WTC11 (cell line): ENCODE results near the gene MAML3.

Experiments used
- CBFB ChIP-seq: sonication (generic); formaldehyde crosslinking; IDR thresholded peaks from 2 replicates; pipeline ENCODE4 v1.8.1; 2022; ENCODE audit warnings: mild to moderate bottlenecking, low read depth, missing genetic modification reagents
- CREB1 ChIP-seq: sonication (generic); formaldehyde crosslinking; IDR thresholded peaks from 2 replicates; pipeline ENCODE4 v1.8.0; 2023; ENCODE audit warnings: mild to moderate bottlenecking, missing genetic modification reagents
- E2F4 ChIP-seq: sonication (generic); formaldehyde crosslinking; IDR thresholded peaks from 2 replicates; pipeline ENCODE4 v1.8.1; 2022; ENCODE audit warnings: low read depth, mild to moderate bottlenecking, moderate library complexity, missing genetic modification reagents, borderline replicate concordance
- FOXJ3 ChIP-seq: sonication (generic); formaldehyde crosslinking; IDR thresholded peaks from 2 replicates; pipeline ENCODE4 v1.9.0; 2021; ENCODE audit warnings: missing genetic modification reagents, mild to moderate bottlenecking, borderline replicate concordance
- GABPB1 ChIP-seq: sonication (generic); formaldehyde crosslinking; IDR thresholded peaks from 2 replicates; pipeline ENCODE4 v1.8.1; 2023; ENCODE audit warnings: mild to moderate bottlenecking, missing genetic modification reagents
- NR1H2 ChIP-seq: sonication (generic); formaldehyde crosslinking; IDR thresholded peaks from 2 replicates; pipeline ENCODE4 v1.9.0; 2021; ENCODE audit warnings: mild to moderate bottlenecking, moderate library complexity, missing genetic modification reagents
- ZMAT4 ChIP-seq: fragments of 250-450 bp; sonication (Bioruptor Pico); IDR thresholded peaks from 2 replicates; pipeline ENCODE4 v1.9.0; 2021; ENCODE audit warnings: mild to moderate bottlenecking
- TF ChIP-seq, protein P1 (sequence below): fragments of 200-600 bp; IDR thresholded peaks from 2 replicates; pipeline ENCODE4 v1.8.0; 2022; ENCODE audit warnings: antibody characterized with exemption
- TF ChIP-seq, protein P2 (sequence below): sonication (generic); formaldehyde crosslinking; IDR thresholded peaks from 2 replicates; pipeline ENCODE4 v1.8.1; 2022; ENCODE audit warnings: low read depth, missing genetic modification reagents, borderline replicate concordance
- TF ChIP-seq, protein P3 (sequence below): sonication (generic); formaldehyde crosslinking; IDR thresholded peaks from 2 replicates; pipeline ENCODE4 v1.8.0; 2022; ENCODE audit warnings: missing genetic modification reagents
- TF ChIP-seq, protein P4 (sequence below): sonication (generic); formaldehyde crosslinking; IDR thresholded peaks from 2 replicates; pipeline ENCODE4 v1.8.1; 2023; ENCODE audit warnings: mild to moderate bottlenecking, missing genetic modification reagents, moderate library complexity
- TF ChIP-seq, protein P5 (sequence below): sonication (generic); formaldehyde crosslinking; IDR thresholded peaks from 2 replicates; pipeline ENCODE4 v1.8.0; 2022; ENCODE audit warnings: mild to moderate bottlenecking, missing genetic modification reagents
- TF ChIP-seq, protein P6 (sequence below): sonication (generic); formaldehyde crosslinking; IDR thresholded peaks from 2 replicates; pipeline ENCODE4 v1.8.1; 2023; ENCODE audit warnings: mild to moderate bottlenecking, missing genetic modification reagents, moderate library complexity

DNA sequence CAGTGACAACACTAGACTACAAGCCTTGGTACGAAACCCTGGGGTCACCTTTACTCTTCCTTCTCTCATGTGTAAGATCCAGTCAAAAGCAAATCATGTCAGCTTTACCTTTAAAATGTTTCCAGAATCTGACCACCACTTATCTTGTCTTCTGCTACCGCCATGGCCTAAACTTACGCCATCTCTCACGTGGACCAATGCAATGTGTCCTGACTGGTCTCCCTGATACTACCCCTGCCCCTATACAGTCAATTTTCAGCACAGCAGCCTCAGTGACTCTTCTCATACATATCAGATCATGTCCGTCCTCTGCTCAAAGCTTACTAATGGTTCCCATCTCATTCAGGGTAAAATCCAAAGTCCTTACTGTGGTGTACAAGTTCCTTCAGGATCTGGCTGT lies 15.0 kb upstream of the MAML3 start:
- TF ChIP-seq, protein P1, sequence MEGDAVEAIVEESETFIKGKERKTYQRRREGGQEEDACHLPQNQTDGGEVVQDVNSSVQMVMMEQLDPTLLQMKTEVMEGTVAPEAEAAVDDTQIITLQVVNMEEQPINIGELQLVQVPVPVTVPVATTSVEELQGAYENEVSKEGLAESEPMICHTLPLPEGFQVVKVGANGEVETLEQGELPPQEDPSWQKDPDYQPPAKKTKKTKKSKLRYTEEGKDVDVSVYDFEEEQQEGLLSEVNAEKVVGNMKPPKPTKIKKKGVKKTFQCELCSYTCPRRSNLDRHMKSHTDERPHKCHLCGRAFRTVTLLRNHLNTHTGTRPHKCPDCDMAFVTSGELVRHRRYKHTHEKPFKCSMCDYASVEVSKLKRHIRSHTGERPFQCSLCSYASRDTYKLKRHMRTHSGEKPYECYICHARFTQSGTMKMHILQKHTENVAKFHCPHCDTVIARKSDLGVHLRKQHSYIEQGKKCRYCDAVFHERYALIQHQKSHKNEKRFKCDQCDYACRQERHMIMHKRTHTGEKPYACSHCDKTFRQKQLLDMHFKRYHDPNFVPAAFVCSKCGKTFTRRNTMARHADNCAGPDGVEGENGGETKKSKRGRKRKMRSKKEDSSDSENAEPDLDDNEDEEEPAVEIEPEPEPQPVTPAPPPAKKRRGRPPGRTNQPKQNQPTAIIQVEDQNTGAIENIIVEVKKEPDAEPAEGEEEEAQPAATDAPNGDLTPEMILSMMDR = no peak
- TF ChIP-seq CBFB (CRISPR knock-in tag) = no peak
- TF ChIP-seq, protein P2, sequence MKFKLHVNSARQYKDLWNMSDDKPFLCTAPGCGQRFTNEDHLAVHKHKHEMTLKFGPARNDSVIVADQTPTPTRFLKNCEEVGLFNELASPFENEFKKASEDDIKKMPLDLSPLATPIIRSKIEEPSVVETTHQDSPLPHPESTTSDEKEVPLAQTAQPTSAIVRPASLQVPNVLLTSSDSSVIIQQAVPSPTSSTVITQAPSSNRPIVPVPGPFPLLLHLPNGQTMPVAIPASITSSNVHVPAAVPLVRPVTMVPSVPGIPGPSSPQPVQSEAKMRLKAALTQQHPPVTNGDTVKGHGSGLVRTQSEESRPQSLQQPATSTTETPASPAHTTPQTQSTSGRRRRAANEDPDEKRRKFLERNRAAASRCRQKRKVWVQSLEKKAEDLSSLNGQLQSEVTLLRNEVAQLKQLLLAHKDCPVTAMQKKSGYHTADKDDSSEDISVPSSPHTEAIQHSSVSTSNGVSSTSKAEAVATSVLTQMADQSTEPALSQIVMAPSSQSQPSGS = no peak
- no peak for TF ChIP-seq ZMAT4 (CRISPR knock-in tag)
- TF ChIP-seq NR1H2 (CRISPR knock-in tag) = no peak
- no peak for TF ChIP-seq CREB1 (CRISPR knock-in tag)
- TF ChIP-seq, protein P3, sequence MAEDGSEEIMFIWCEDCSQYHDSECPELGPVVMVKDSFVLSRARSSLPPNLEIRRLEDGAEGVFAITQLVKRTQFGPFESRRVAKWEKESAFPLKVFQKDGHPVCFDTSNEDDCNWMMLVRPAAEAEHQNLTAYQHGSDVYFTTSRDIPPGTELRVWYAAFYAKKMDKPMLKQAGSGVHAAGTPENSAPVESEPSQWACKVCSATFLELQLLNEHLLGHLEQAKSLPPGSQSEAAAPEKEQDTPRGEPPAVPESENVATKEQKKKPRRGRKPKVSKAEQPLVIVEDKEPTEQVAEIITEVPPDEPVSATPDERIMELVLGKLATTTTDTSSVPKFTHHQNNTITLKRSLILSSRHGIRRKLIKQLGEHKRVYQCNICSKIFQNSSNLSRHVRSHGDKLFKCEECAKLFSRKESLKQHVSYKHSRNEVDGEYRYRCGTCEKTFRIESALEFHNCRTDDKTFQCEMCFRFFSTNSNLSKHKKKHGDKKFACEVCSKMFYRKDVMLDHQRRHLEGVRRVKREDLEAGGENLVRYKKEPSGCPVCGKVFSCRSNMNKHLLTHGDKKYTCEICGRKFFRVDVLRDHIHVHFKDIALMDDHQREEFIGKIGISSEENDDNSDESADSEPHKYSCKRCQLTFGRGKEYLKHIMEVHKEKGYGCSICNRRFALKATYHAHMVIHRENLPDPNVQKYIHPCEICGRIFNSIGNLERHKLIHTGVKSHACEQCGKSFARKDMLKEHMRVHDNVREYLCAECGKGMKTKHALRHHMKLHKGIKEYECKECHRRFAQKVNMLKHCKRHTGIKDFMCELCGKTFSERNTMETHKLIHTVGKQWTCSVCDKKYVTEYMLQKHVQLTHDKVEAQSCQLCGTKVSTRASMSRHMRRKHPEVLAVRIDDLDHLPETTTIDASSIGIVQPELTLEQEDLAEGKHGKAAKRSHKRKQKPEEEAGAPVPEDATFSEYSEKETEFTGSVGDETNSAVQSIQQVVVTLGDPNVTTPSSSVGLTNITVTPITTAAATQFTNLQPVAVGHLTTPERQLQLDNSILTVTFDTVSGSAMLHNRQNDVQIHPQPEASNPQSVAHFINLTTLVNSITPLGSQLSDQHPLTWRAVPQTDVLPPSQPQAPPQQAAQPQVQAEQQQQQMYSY (CRISPR knock-in tag) = no peak
- TF ChIP-seq, protein P4, sequence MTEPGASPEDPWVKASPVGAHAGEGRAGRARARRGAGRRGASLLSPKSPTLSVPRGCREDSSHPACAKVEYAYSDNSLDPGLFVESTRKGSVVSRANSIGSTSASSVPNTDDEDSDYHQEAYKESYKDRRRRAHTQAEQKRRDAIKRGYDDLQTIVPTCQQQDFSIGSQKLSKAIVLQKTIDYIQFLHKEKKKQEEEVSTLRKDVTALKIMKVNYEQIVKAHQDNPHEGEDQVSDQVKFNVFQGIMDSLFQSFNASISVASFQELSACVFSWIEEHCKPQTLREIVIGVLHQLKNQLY (CRISPR knock-in tag) = no peak
- TF ChIP-seq, protein P5, sequence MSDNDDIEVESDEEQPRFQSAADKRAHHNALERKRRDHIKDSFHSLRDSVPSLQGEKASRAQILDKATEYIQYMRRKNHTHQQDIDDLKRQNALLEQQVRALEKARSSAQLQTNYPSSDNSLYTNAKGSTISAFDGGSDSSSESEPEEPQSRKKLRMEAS (CRISPR knock-in tag) = no peak
- TF ChIP-seq E2F4 (CRISPR knock-in tag) = no peak
- no peak for TF ChIP-seq GABPB1 (CRISPR knock-in tag)
- no peak for TF ChIP-seq FOXJ3 (CRISPR knock-in tag)
- TF ChIP-seq, protein P6, sequence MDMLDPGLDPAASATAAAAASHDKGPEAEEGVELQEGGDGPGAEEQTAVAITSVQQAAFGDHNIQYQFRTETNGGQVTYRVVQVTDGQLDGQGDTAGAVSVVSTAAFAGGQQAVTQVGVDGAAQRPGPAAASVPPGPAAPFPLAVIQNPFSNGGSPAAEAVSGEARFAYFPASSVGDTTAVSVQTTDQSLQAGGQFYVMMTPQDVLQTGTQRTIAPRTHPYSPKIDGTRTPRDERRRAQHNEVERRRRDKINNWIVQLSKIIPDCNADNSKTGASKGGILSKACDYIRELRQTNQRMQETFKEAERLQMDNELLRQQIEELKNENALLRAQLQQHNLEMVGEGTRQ (CRISPR knock-in tag) = no peak
